SK-N-SH (cell line): ENCODE measurements around the gene DCAF6. TPM values are rescaled to one million over a fixed set of nuclear protein-coding genes. Genes with fewer than 3 reads are reported as not detected.

Experiments used
- CTCF ChIA-PET: fragments of 300-600, 350-600 bp; formaldehyde crosslinking; extraction: SDS; loops from one replicate; lab custom pipeline; 2021; lab: Yijun Ruan, JAX
- POLR2A ChIA-PET: fragments of 350-600 bp; sonication (Branson Sonifier 250); formaldehyde crosslinking; extraction: SDS; loops from one replicate; lab custom pipeline; 2020; ENCODE audit warnings: antibody characterized with exemption, inconsistent platforms; lab: Yijun Ruan, JAX
- DNase-seq: peaks from one replicate; pipeline ENCODE4 v3.0.0; 2012
- H2AFZ ChIP-seq: fragments of 200-600 bp; sonication (generic); 2 replicates; pipeline ENCODE4 v1.8.1; 2016; ENCODE audit warnings: antibody characterized with exemption, mild to moderate bottlenecking, low read depth
- H3F3A ChIP-seq: fragments of 200-600 bp; sonication (generic); replicated peaks from 2 replicates; pipeline ENCODE3; 2016; ENCODE audit warnings: antibody characterized with exemption, mild to moderate bottlenecking; ENCODE audit not compliant: insufficient read depth
- H3K27ac ChIP-seq, 2 experiments: fragments of 200-500 bp in 1 of 2; fragments of 200-600 bp in 1 of 2; sonication (Bioruptor generic) in 1 of 2; sonication (generic), shearing (Covaris generic) in 1 of 2; 2 replicates each; pipeline versions ENCODE4 v1.5.1 to v1.6.1; 2014 to 2016; ENCODE audit warnings: low read depth in 2 of 2, inconsistent platforms in 1 of 2, low read length in 1 of 2, mild to moderate bottlenecking in 1 of 2, mixed read lengths in 1 of 2
- H3K27me3 ChIP-seq: fragments of 200-600 bp; sonication (generic), shearing (Covaris generic); 2 replicates; pipeline ENCODE4 v1.6.1; 2016; ENCODE audit warnings: mixed run types; ENCODE audit not compliant: insufficient read depth
- H3K36me3 ChIP-seq, 2 experiments: fragments of 200-500 bp in 1 of 2; fragments of 200-600 bp in 1 of 2; sonication (Bioruptor generic) in 1 of 2; sonication (generic) in 1 of 2; replicated peaks in 1 of 2; 2 replicates each; pipeline versions ENCODE3 to v1.5.1; 2014 to 2016; ENCODE audit warnings: low read length in 1 of 2, mild to moderate bottlenecking in 1 of 2; ENCODE audit not compliant: insufficient read depth in 2 of 2, control insufficient read depth in 1 of 2
- H3K4me1 ChIP-seq, 2 experiments: fragments of 200-500 bp in 1 of 2; fragments of 200-600 bp in 1 of 2; sonication (Bioruptor generic) in 1 of 2; sonication (generic), shearing (Covaris generic) in 1 of 2; 2 replicates each; pipeline versions ENCODE4 v1.5.1 to v1.6.1; 2014 to 2016; ENCODE audit warnings: low read depth in 1 of 2, low read length in 1 of 2, mixed run types in 1 of 2; ENCODE audit not compliant: insufficient read depth in 2 of 2, control insufficient read depth in 1 of 2
- H3K4me2 ChIP-seq: fragments of 200-600 bp; sonication (generic), shearing (Covaris generic); 2 replicates; pipeline ENCODE4 v1.6.1; 2017; ENCODE audit warnings: mixed run types
- H3K4me3 ChIP-seq, 2 experiments: fragments of 200-500 bp in 1 of 2; fragments of 200-600 bp in 1 of 2; sonication (Bioruptor generic) in 1 of 2; sonication (generic), shearing (Covaris generic) in 1 of 2; 2 replicates each; pipeline versions ENCODE4 v1.5.1 to v1.8.1; 2014 to 2016; ENCODE audit warnings: low read depth in 2 of 2, inconsistent platforms in 1 of 2, low read length in 1 of 2, mild to moderate bottlenecking in 1 of 2, mixed read lengths in 1 of 2, moderate library complexity in 1 of 2
- H3K79me2 ChIP-seq: fragments of 200-600 bp; sonication (generic); 2 replicates; pipeline ENCODE4 v1.8.1; 2017; ENCODE audit warnings: mild to moderate bottlenecking; ENCODE audit not compliant: insufficient read depth
- H3K9ac ChIP-seq: fragments of 200-600 bp; sonication (generic); 2 replicates; pipeline ENCODE4 v1.6.1; 2017; ENCODE audit warnings: mixed run types
- H3K9me2 ChIP-seq: fragments of 200-600 bp; sonication (generic); 2 replicates; pipeline ENCODE4 v1.6.1; 2017; ENCODE audit warnings: mixed run types
- H3K9me3 ChIP-seq: fragments of 200-600 bp; sonication (generic); 2 replicates; pipeline ENCODE4 v1.6.1; 2017; ENCODE audit warnings: mixed run types, mild to moderate bottlenecking, moderate library complexity
- H4K20me1 ChIP-seq: fragments of 200-600 bp; sonication (generic); 2 replicates; pipeline ENCODE4 v1.6.1; 2017; ENCODE audit warnings: mild to moderate bottlenecking, mixed run types; ENCODE audit not compliant: insufficient read depth
- CHD2 ChIP-seq: fragments of 150-350 bp; IDR thresholded peaks from 2 replicates; pipeline ENCODE4 v1.6.1; 2018; ENCODE audit warnings: low read length; ENCODE audit not compliant: partially characterized antibody
- ELF1 ChIP-seq: IDR thresholded peaks from 2 replicates; pipeline ENCODE4 v1.4.0; 2012
- EP300 ChIP-seq, 2 experiments: IDR thresholded peaks; 2 replicates each; pipeline versions ENCODE4 v1.4.0 to v1.6.1; 2012; ENCODE audit warnings: borderline replicate concordance in 1 of 2, low read depth in 1 of 2, low read length in 1 of 2
- GABPA ChIP-seq: IDR thresholded peaks from 2 replicates; pipeline ENCODE4 v1.4.0; 2012; ENCODE audit warnings: low read depth, mild to moderate bottlenecking
- GATA2 ChIP-seq: sonication (generic); formaldehyde crosslinking; IDR thresholded peaks from 2 replicates; pipeline ENCODE4 v1.5.0; 2020; ENCODE audit warnings: mild to moderate bottlenecking, missing genetic modification reagents
- IRF3 ChIP-seq: fragments of 150-350 bp; IDR thresholded peaks from 2 replicates; pipeline ENCODE4 v1.6.1; 2016; ENCODE audit warnings: mild to moderate bottlenecking, low read depth, low read length
- JUND ChIP-seq: IDR thresholded peaks from 2 replicates; pipeline ENCODE4 v1.4.0; 2012
- MAX ChIP-seq: IDR thresholded peaks from 2 replicates; pipeline ENCODE4 v1.4.0; 2012; ENCODE audit warnings: low read depth
- NRF1 ChIP-seq: IDR thresholded peaks from 2 replicates; pipeline ENCODE4 v1.6.1; 2012; ENCODE audit warnings: low read depth, mild to moderate bottlenecking, low read length
- REST ChIP-seq: IDR thresholded peaks from 2 replicates; pipeline ENCODE4 v1.6.1; 2012; ENCODE audit warnings: mild to moderate bottlenecking, low read depth, low read length, moderate library complexity
- RFX5 ChIP-seq: IDR thresholded peaks from 2 replicates; pipeline ENCODE4 v1.6.1; 2012; ENCODE audit warnings: mild to moderate bottlenecking, improper control_type of control experiment, low read length
- SIN3A ChIP-seq: IDR thresholded peaks from 2 replicates; pipeline ENCODE4 v1.6.1; 2012; ENCODE audit warnings: low read depth, mild to moderate bottlenecking, low read length, moderate library complexity, borderline replicate concordance
- TAF1 ChIP-seq: IDR thresholded peaks from 2 replicates; pipeline ENCODE4 v1.6.1; 2012; ENCODE audit warnings: low read depth, mild to moderate bottlenecking, low read length, moderate library complexity, borderline replicate concordance
- TEAD4 ChIP-seq: IDR thresholded peaks from 2 replicates; pipeline ENCODE4 v1.4.0; 2012; ENCODE audit warnings: mild to moderate bottlenecking, borderline replicate concordance; ENCODE audit not compliant: insufficient read depth
- WGBS: methylation state at CpG from one replicate; pipeline ENCODE4 v1.1.6; 2017; ENCODE audit warnings: low lambda C conversion rate; 5-methylcytosine and 5-hydroxymethylcytosine counted together
- polyA plus RNA-seq, 3 experiments: library from polyadenylated mRNA; depleted of rRNA; stranded (reverse); fragments of >200 nt; gene quantifications; 2 replicates each; pipeline ENCODE4 v1.2.3, GENCODE V29; 2012
- TF ChIP-seq, protein P1 (sequence below): fragments of 200-600 bp; sonication (generic); IDR thresholded peaks from 2 replicates; pipeline ENCODE4 v1.6.1; 2017; ENCODE audit warnings: antibody characterized with exemption, mild to moderate bottlenecking, moderate library complexity
- TF ChIP-seq, protein P2 (sequence below): IDR thresholded peaks from 2 replicates; pipeline ENCODE4 v1.4.0; 2012; ENCODE audit warnings: low read depth, borderline replicate concordance

Gene DCAF6
- polyA plus RNA-seq, 1 of the 3 experiments (the other 2 are of a cell fraction): 31.3 TPM

GRCh38 chr1:168019407-168019806, 82.9 kb downstream of the DCAF6 start:
- no peak for DNase-seq
- ChIA-PET CTCF (no interaction called here), POLR2A (no interaction called here)
- no peak overlapping the region for H3K9ac ChIP-seq
- no peaks in the 10 kb centered on the region for H3K9me2 ChIP-seq
- no peak overlapping the region for H3K4me3 ChIP-seq
- H3K79me2 ChIP-seq: peaks cover 4% of the 10 kb centered on the region; the same call in 1 of the 2 replicates
- H3K36me3 ChIP-seq: peaks cover 62 to 76% of the 10 kb centered on the region in 2 experiments
- peaks cover 7% of the 10 kb centered on the region for H3F3A ChIP-seq
- no peak overlapping the region for H3K4me2 ChIP-seq
- H2AFZ ChIP-seq: no peak overlapping the region
- 89% methylated on average over 1 of the region's 1 CpG for WGBS
- no peak overlapping the region for H3K27ac ChIP-seq
- H3K9me3 ChIP-seq: no peaks in the 10 kb centered on the region
- TF ChIP-seq TEAD4 (no peak), MAX (no peak), RFX5 (no peak), EP300 (IDR thresholded peaks at IDR 0.05; ENCODE audit: borderline replicate concordance in 1 of 2, low read depth in 1 of 2, low read length in 1 of 2) (no peak), SIN3A (no peak), TAF1 (no peak), JUND (no peak), IRF3 (no peak), GATA2 (CRISPR knock-in tag) (no peak), CHD2 (no peak), NRF1 (no peak), GABPA (no peak), ELF1 (no peak), REST (no peak)
- TF ChIP-seq, protein P1, sequence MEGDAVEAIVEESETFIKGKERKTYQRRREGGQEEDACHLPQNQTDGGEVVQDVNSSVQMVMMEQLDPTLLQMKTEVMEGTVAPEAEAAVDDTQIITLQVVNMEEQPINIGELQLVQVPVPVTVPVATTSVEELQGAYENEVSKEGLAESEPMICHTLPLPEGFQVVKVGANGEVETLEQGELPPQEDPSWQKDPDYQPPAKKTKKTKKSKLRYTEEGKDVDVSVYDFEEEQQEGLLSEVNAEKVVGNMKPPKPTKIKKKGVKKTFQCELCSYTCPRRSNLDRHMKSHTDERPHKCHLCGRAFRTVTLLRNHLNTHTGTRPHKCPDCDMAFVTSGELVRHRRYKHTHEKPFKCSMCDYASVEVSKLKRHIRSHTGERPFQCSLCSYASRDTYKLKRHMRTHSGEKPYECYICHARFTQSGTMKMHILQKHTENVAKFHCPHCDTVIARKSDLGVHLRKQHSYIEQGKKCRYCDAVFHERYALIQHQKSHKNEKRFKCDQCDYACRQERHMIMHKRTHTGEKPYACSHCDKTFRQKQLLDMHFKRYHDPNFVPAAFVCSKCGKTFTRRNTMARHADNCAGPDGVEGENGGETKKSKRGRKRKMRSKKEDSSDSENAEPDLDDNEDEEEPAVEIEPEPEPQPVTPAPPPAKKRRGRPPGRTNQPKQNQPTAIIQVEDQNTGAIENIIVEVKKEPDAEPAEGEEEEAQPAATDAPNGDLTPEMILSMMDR: no peak
- TF ChIP-seq, protein P2, sequence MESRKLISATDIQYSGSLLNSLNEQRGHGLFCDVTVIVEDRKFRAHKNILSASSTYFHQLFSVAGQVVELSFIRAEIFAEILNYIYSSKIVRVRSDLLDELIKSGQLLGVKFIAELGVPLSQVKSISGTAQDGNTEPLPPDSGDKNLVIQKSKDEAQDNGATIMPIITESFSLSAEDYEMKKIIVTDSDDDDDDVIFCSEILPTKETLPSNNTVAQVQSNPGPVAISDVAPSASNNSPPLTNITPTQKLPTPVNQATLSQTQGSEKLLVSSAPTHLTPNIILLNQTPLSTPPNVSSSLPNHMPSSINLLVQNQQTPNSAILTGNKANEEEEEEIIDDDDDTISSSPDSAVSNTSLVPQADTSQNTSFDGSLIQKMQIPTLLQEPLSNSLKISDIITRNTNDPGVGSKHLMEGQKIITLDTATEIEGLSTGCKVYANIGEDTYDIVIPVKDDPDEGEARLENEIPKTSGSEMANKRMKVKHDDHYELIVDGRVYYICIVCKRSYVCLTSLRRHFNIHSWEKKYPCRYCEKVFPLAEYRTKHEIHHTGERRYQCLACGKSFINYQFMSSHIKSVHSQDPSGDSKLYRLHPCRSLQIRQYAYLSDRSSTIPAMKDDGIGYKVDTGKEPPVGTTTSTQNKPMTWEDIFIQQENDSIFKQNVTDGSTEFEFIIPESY: no peak
- TF ChIP-seq, all 33 proteins: peak for 0
- no peaks in the 10 kb centered on the region; a peak in 2 of 4 replicates for H3K4me1 ChIP-seq
- H4K20me1 ChIP-seq: no peaks in the 10 kb centered on the region
- no peaks in the 10 kb centered on the region for H3K27me3 ChIP-seq
